ENCODE measurements around the gene CHID1.

- TF ChIP-seq CTCF (IDR thresholded peaks at IDR 0.05) (no peak), POLR2A (IDR thresholded peaks at IDR 0.05) (no peak), POLR2AphosphoS5 (IDR thresholded peaks at IDR 0.05; ENCODE audit: insufficient read depth in 1 of 2, low read depth in 1 of 2) (no peak)
These were observed 9.1 kb downstream of the CHID1 start for GRCh38 chr11:901452-902061.
